HepG2 (cell line): Measurements from ENCODE around the gene SERINC2. TPM values are rescaled to one million over a fixed set of nuclear protein-coding genes. Genes with fewer than 3 reads are reported as not detected.

Source experiments
- HCFC1 ChIP-seq: fragments of 150-350 bp; IDR thresholded peaks from 2 replicates; pipeline ENCODE4 v1.6.1; 2014; ENCODE audit warnings: low read depth, low read length
- IRF1 ChIP-seq: sonication (generic); formaldehyde crosslinking; IDR thresholded peaks from 2 replicates; pipeline ENCODE4 v1.4.0; 2020; ENCODE audit warnings: low read depth, mild to moderate bottlenecking, missing genetic modification reagents
- KLF6 ChIP-seq: IDR thresholded peaks from 2 replicates; pipeline ENCODE4 v1.8.0; 2016; ENCODE audit warnings: missing biosample characterization, missing genetic modification reagents
- REPIN1 ChIP-seq: sonication (generic); formaldehyde crosslinking; IDR thresholded peaks from 2 replicates; pipeline ENCODE4 v1.8.0; 2022; ENCODE audit warnings: missing genetic modification reagents, low read depth, mild to moderate bottlenecking, borderline replicate concordance
- SETDB1 ChIP-seq: sonication (generic); formaldehyde crosslinking; IDR thresholded peaks from 2 replicates; pipeline ENCODE4 v1.5.1; 2020; ENCODE audit warnings: missing genetic modification reagents, mild to moderate bottlenecking, borderline replicate concordance
- SKI ChIP-seq: fragments of 450-650 bp; IDR thresholded peaks from one replicate; pipeline ENCODE4 v1.6.1; 2018; ENCODE audit warnings: mild to moderate bottlenecking; ENCODE audit not compliant: partially characterized antibody
- TOPORS ChIP-seq: sonication (generic); formaldehyde crosslinking; IDR thresholded peaks from 2 replicates; pipeline ENCODE4 v1.8.0; 2023; ENCODE audit warnings: mild to moderate bottlenecking, missing genetic modification reagents
- ZNF484 ChIP-seq: sonication (generic); formaldehyde crosslinking; IDR thresholded peaks from 2 replicates; pipeline ENCODE4 v1.5.1; 2020; ENCODE audit warnings: mild to moderate bottlenecking, low read depth, missing genetic modification reagents, borderline replicate concordance
- ZNF710 ChIP-seq: sonication (generic); formaldehyde crosslinking; IDR thresholded peaks from 2 replicates; pipeline ENCODE4 v1.5.0; 2020; ENCODE audit warnings: mild to moderate bottlenecking, missing genetic modification reagents, borderline replicate concordance
- polyA plus RNA-seq, 8 experiments: library from polyadenylated mRNA; depleted of rRNA in 3 of 8; stranded (reverse) in 7 of 8; unstranded in 1 of 8; fragments of >200 nt; fragmentation: Illumina TruSeq in 4 of 8; extraction: Trizol in 4 of 8; gene quantifications; 2 replicates each; pipeline versions ENCODE4 v1.2.1 to v1.2.3, GENCODE V29; 2011 to 2016; ENCODE audit warnings: low read depth in 4 of 8, missing spikeins in 1 of 8, mixed read lengths in 1 of 8; ENCODE audit not compliant: insufficient read depth in 1 of 8
- total RNA-seq, 5 experiments: library from RNA; depleted of rRNA; stranded (reverse); fragments of >200 nt; fragmentation: Illumina TruSeq; extraction: Trizol; gene quantifications; 2 replicates each; pipeline ENCODE4 v1.2.3, GENCODE V29; 2016; ENCODE audit warnings: low read depth in 1 of 5
- TF ChIP-seq, protein P1 (sequence below), 2 experiments: fragments of 450-650 bp in 1 of 2; sonication (generic) in 1 of 2; formaldehyde crosslinking in 1 of 2; IDR thresholded peaks; 2 replicates each; pipeline versions ENCODE4 v1.6.1 to v1.8.0; 2016 to 2022; ENCODE audit warnings: antibody characterized with exemption in 1 of 2, mild to moderate bottlenecking in 1 of 2, missing genetic modification reagents in 1 of 2
- TF ChIP-seq, protein P2 (sequence below): sonication (generic); formaldehyde crosslinking; IDR thresholded peaks from 2 replicates; pipeline ENCODE4 v1.4.0; 2020; ENCODE audit warnings: mild to moderate bottlenecking, missing genetic modification reagents
- TF ChIP-seq, protein P3 (sequence below): sonication (generic); formaldehyde crosslinking; IDR thresholded peaks from 2 replicates; pipeline ENCODE4 v1.5.0; 2020; ENCODE audit warnings: mild to moderate bottlenecking, missing genetic modification reagents

The SERINC2 gene
- total and polyA plus RNA-seq, 2 of the 13 experiments (the other 11 are each of a cell fraction or from before 2014, with no cell fraction given), result 4.8 to 126 TPM

DNA sequence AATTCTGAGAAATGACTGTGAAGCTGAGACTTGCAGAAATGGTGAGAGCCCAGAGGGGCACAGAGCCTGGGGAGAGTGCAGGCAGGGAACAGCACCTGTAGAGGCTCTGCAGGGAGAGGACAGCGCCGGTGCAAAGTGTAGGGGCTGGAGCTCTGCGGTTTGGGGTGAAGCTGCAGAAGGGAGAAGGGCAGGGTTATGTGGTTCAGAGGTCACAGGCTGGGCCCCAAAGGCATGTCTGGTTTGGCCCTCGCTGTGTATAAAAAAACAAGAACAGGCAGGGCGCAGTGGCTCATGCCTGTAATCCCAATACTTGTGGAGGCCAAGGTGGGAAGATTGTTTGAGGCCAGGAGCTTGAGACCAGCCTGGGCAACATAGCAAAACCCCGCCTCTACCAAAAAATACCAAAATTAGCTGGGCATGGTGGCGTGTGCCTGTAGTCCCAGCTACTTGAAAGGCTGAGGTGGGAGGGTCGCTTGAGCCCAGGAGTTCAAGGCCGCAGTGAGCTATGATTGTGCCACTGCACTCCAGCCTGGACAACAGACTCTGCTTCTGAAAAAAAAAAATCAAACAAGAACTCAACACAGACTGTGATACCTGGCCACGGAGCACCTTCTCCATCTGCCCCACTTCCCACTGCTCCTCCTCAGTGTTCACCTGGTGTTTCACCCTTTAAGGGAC is 29.1 kb downstream of the SERINC2 start (continued):
- TF ChIP-seq ZNF710 (CRISPR knock-in tag), result 0 out of 2 replicates have a peak, but pooled peaks have one; percentile 45
- TF ChIP-seq SETDB1, result no peak
- peak; percentile 36 for TF ChIP-seq SKI
- TF ChIP-seq, protein P1, sequence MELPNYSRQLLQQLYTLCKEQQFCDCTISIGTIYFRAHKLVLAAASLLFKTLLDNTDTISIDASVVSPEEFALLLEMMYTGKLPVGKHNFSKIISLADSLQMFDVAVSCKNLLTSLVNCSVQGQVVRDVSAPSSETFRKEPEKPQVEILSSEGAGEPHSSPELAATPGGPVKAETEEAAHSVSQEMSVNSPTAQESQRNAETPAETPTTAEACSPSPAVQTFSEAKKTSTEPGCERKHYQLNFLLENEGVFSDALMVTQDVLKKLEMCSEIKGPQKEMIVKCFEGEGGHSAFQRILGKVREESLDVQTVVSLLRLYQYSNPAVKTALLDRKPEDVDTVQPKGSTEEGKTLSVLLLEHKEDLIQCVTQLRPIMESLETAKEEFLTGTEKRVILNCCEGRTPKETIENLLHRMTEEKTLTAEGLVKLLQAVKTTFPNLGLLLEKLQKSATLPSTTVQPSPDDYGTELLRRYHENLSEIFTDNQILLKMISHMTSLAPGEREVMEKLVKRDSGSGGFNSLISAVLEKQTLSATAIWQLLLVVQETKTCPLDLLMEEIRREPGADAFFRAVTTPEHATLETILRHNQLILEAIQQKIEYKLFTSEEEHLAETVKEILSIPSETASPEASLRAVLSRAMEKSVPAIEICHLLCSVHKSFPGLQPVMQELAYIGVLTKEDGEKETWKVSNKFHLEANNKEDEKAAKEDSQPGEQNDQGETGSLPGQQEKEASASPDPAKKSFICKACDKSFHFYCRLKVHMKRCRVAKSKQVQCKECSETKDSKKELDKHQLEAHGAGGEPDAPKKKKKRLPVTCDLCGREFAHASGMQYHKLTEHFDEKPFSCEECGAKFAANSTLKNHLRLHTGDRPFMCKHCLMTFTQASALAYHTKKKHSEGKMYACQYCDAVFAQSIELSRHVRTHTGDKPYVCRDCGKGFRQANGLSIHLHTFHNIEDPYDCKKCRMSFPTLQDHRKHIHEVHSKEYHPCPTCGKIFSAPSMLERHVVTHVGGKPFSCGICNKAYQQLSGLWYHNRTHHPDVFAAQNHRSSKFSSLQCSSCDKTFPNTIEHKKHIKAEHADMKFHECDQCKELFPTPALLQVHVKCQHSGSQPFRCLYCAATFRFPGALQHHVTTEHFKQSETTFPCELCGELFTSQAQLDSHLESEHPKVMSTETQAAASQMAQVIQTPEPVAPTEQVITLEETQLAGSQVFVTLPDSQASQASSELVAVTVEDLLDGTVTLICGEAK (IDR thresholded peaks at IDR 0.05), result no peak
- TF ChIP-seq, protein P1 (CRISPR knock-in tag; IDR thresholded peaks at IDR 0.05), result peak; percentile 32; the same call in 1 of the 2 replicates
- no peak for TF ChIP-seq IRF1
- TF ChIP-seq TOPORS (CRISPR knock-in tag), result no peak
- no peak for TF ChIP-seq ZNF484 (CRISPR knock-in tag)
- no peak for TF ChIP-seq HCFC1
- TF ChIP-seq, protein P2, sequence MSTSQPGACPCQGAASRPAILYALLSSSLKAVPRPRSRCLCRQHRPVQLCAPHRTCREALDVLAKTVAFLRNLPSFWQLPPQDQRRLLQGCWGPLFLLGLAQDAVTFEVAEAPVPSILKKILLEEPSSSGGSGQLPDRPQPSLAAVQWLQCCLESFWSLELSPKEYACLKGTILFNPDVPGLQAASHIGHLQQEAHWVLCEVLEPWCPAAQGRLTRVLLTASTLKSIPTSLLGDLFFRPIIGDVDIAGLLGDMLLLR (CRISPR knock-in tag), result no peak
- TF ChIP-seq, protein P3, sequence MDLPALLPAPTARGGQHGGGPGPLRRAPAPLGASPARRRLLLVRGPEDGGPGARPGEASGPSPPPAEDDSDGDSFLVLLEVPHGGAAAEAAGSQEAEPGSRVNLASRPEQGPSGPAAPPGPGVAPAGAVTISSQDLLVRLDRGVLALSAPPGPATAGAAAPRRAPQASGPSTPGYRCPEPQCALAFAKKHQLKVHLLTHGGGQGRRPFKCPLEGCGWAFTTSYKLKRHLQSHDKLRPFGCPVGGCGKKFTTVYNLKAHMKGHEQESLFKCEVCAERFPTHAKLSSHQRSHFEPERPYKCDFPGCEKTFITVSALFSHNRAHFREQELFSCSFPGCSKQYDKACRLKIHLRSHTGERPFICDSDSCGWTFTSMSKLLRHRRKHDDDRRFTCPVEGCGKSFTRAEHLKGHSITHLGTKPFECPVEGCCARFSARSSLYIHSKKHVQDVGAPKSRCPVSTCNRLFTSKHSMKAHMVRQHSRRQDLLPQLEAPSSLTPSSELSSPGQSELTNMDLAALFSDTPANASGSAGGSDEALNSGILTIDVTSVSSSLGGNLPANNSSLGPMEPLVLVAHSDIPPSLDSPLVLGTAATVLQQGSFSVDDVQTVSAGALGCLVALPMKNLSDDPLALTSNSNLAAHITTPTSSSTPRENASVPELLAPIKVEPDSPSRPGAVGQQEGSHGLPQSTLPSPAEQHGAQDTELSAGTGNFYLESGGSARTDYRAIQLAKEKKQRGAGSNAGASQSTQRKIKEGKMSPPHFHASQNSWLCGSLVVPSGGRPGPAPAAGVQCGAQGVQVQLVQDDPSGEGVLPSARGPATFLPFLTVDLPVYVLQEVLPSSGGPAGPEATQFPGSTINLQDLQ (CRISPR knock-in tag), result no peak
- no peak for TF ChIP-seq REPIN1 (CRISPR knock-in tag)
- no peak for TF ChIP-seq KLF6 (CRISPR knock-in tag)
